Stomach (tissue), 9 donors: ENCODE data around the gene RINT1. TPM values are rescaled to one million over a fixed set of nuclear protein-coding genes. Genes with fewer than 3 reads are reported as not detected.

Source experiments
- DNase-seq, 2 donors: peaks; one replicate each; pipeline versions ENCODE4 v3.0.0 to v3.0.0-alpha.2; 2013 to 2019
- H3K27ac ChIP-seq, 5 donors: fragments of 200-600 bp in 4 of 5; sonication (generic) in 4 of 5; one replicate each; pipeline ENCODE4 v1.5.1; 2013 to 2019; ENCODE audit warnings: mild to moderate bottlenecking in 1 of 5, moderate library complexity in 1 of 5
- H3K27me3 ChIP-seq, 3 donors: fragments of 200-600 bp; sonication (generic); one replicate each; pipeline ENCODE4 v1.5.1; 2017 to 2019; ENCODE audit warnings: mixed run types in 1 of 3
- H3K36me3 ChIP-seq, 4 donors: fragments of 200-600 bp; sonication (generic); 1 replicate in 3 of 4; 2 replicates in 1 of 4; pipeline ENCODE4 v1.5.1; 2016 to 2019
- H3K4me1 ChIP-seq, 4 donors: fragments of 200-600 bp; sonication (generic); one replicate each; pipeline ENCODE4 v1.5.1; 2016 to 2019
- H3K4me3 ChIP-seq, 4 donors: fragments of 200-600 bp; sonication (generic) in 3 of 4; one replicate each; pipeline ENCODE4 v1.5.1; 2016 to 2019; ENCODE audit warnings: mild to moderate bottlenecking in 1 of 4
- H3K9me3 ChIP-seq, 4 donors: fragments of 200-600 bp; sonication (generic); one replicate each; pipeline ENCODE4 v1.5.1; 2016 to 2019
- EP300 ChIP-seq: sonication (generic); formaldehyde crosslinking; IDR thresholded peaks from one replicate; pipeline ENCODE4 v1.6.1; 2017; ENCODE audit warnings: antibody characterized with exemption
- POLR2A ChIP-seq, 4 donors: fragments of 450-650 bp; IDR thresholded peaks; one replicate each; pipeline ENCODE4 v1.6.1; 2016; ENCODE audit warnings: antibody characterized with exemption in 4 of 4, control low read depth in 2 of 4, mild to moderate bottlenecking in 1 of 4, moderate library complexity in 1 of 4
- POLR2AphosphoS5 ChIP-seq, 3 donors: sonication (generic); formaldehyde crosslinking; IDR thresholded peaks; one replicate each; pipeline ENCODE4 v1.6.1; 2016; ENCODE audit warnings: antibody characterized with exemption in 3 of 3
- WGBS, 5 donors: extraction: QIAGEN DNeasy Blood & Tissue Kit in 3 of 5; methylation state at CpG; one replicate each; pipeline versions ENCODE4 v1.1.5 to v1.1.7; 2013 to 2018; 5-methylcytosine and 5-hydroxymethylcytosine counted together
- intact Hi-C: fragments of 100-400 bp; cut with DNase I; formaldehyde crosslinking; loops from one replicate; pipeline ENCODE4 v1.15.1; 2023; ENCODE audit warnings: low total_unique reads
- polyA plus RNA-seq, 3 donors: library from polyadenylated mRNA; stranded (reverse); fragments of 200-250 nt; gene quantifications; one replicate each; pipeline ENCODE4 v1.2.3, GENCODE V29; 2013
- total RNA-seq, 5 donors: library from RNA; depleted of rRNA; stranded (reverse); fragments of >200 nt; gene quantifications; one replicate each; pipeline versions ENCODE4 v1.1.0 to v1.2.3, GENCODE V29; 2014 to 2016
- TF ChIP-seq, protein P1 (sequence below), 7 experiments: fragments of 450-650 bp in 4 of 7; fragments of 200-600 bp in 3 of 7; sonication (generic) in 3 of 7; IDR thresholded peaks; one replicate each; pipeline ENCODE4 v1.5.1; 2016 to 2019; ENCODE audit warnings: antibody characterized with exemption in 7 of 7, control low read depth in 2 of 7, mild to moderate bottlenecking in 1 of 7
- donor health status: healthy with polysubstance abuse.
- donor health status: Bipolar disorder and iron deficiency.
- donor health status: healthy.

Gene RINT1
- total and polyA plus RNA-seq, 8 donors = 4.9 to 79.4 (median 10.0) TPM

DNA sequence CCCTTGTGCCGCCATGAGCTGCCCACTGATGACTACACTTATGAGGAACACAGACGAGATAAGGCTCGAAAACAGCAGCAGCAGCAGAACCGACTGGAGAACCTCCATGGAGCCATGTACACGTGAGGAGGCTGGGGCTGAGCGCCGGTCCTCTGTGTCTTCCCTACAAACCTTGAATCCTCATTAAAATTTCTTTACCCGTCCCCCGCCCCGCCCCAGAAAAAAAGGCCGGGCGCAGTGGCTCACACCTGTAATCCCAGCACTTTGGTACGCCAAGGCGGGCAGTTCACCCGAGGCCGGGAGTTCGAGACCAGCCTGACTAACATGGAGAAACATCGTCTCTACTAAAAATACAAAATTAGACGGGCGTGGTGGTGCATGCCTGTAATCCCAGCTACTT, 1.5 kb upstream of the RINT1 start:
- TF ChIP-seq, protein P1, sequence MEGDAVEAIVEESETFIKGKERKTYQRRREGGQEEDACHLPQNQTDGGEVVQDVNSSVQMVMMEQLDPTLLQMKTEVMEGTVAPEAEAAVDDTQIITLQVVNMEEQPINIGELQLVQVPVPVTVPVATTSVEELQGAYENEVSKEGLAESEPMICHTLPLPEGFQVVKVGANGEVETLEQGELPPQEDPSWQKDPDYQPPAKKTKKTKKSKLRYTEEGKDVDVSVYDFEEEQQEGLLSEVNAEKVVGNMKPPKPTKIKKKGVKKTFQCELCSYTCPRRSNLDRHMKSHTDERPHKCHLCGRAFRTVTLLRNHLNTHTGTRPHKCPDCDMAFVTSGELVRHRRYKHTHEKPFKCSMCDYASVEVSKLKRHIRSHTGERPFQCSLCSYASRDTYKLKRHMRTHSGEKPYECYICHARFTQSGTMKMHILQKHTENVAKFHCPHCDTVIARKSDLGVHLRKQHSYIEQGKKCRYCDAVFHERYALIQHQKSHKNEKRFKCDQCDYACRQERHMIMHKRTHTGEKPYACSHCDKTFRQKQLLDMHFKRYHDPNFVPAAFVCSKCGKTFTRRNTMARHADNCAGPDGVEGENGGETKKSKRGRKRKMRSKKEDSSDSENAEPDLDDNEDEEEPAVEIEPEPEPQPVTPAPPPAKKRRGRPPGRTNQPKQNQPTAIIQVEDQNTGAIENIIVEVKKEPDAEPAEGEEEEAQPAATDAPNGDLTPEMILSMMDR (IDR thresholded peaks at IDR 0.05) = no peak
- no peak for TF ChIP-seq POLR2A (IDR thresholded peaks at IDR 0.05)
- TF ChIP-seq EP300 = no peak
- no peak for TF ChIP-seq POLR2AphosphoS5 (IDR thresholded peaks at IDR 0.05)
- Histone ChIP-seq H3K4me3 (no peak overlapping the region), H3K27me3 (no peaks in the 10 kb centered on the region), H3K36me3 (peaks cover 0 to 9% (median 2%) of the 10 kb centered on the region in 4 donors), H3K4me1 (peaks cover 9 to 33% (median 26%) of the 10 kb centered on the region in 4 donors), H3K27ac (no peak overlapping the region), H3K9me3 (no peaks in the 10 kb centered on the region)
- intact Hi-C loops = no loop called here
- DNase-seq = no peak
- 95 to 99% (median 96%) methylated on average over 20 of the region's 20 CpGs for WGBS, 5 donors

DNA sequence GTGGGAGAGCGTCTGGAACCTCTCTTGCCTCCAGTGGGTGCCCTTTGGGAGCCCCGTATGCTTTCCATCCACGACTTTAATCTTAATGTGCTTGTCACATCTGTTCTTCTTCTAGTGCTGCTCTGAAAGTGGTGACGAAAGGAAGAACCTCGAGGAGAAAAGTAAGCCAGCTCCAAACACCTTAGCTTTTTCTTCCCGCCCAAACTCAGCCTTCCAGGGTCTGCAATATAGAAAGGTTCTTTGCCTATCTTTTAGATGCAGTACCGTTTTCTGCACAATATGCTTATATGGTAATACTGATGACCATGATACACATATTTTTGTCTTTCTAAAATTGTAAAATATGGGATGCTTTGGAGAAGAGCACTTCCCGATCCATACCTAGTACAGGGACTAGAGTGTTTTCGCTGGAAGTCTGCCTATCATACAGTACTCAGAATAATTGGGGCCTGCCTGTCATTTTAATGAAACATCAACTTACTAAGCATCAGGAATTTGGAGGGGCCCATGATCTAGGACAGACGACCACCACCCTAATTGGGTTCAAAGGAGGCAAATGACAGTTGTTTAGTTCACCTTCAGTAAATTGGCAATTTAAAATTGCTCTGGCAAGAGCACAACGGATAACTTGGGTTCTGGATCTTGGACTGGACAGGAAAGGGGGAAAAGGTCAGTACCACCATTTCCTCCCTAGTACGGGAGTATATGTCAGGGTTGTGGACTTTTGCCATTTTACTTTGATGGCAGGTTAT, 884 bp downstream of the RINT1 start:
- TF ChIP-seq POLR2A (IDR thresholded peaks at IDR 0.05) (no peak), EP300 (no peak), POLR2AphosphoS5 (IDR thresholded peaks at IDR 0.05) (no peak)
- TF ChIP-seq, protein P1 (IDR thresholded peaks at IDR 0.05) = no peak
- H3K27ac ChIP-seq = peak overlapping the region; percentile 86 to 95 (median 92)
- no peaks in the 10 kb centered on the region for H3K27me3 ChIP-seq
- H3K36me3 ChIP-seq = peaks cover 3 to 32% (median 21%) of the 10 kb centered on the region in 4 donors
- no peaks in the 10 kb centered on the region for H3K9me3 ChIP-seq
- DNase-seq = no peak
- H3K4me3 ChIP-seq = peak overlapping the region; percentile 83 to 96 (median 88)
- intact Hi-C loops = no loop called here
- H3K4me1 ChIP-seq = peaks cover 9 to 33% (median 26%) of the 10 kb centered on the region in 4 donors
- 24 to 32% (median 25%) methylated on average over 12 of the region's 12 CpGs for WGBS, 5 donors

DNA sequence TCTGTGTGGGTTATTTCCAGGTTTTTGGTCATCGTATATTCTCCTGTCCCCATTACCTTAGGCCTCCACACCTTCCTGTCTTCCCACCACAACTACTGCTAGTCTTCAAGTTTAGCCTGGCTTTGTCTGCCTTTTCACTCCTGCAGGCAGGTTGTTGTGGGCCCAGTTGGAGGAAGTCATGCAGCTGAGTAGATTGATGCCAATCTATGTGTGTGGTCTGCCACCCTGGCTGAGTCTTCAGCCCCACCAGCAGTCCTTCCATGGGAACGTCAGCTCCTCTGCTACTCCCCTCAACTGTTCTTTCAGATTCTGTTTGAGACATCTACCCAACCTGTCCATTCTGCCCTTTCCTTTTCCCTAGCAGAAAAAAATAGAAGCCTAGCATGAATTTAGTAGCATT, 6.3 kb downstream of the RINT1 start:
- no peaks in the 10 kb centered on the region for H3K9me3 ChIP-seq
- H3K4me1 ChIP-seq = peaks cover 4 to 16% (median 12%) of the 10 kb centered on the region in 4 donors
- H3K27me3 ChIP-seq = no peaks in the 10 kb centered on the region
- no peak overlapping the region for H3K27ac ChIP-seq
- 60 to 86% (median 75%) methylated on average over 2 of the region's 2 CpGs for WGBS, 5 donors
- no peak overlapping the region for H3K4me3 ChIP-seq
- DNase-seq = no peak
- H3K36me3 ChIP-seq = peaks cover 34 to 87% (median 76%) of the 10 kb centered on the region in 4 donors
- intact Hi-C loops = no loop called here
- TF ChIP-seq, protein P1 (IDR thresholded peaks at IDR 0.05) = no peak

DNA sequence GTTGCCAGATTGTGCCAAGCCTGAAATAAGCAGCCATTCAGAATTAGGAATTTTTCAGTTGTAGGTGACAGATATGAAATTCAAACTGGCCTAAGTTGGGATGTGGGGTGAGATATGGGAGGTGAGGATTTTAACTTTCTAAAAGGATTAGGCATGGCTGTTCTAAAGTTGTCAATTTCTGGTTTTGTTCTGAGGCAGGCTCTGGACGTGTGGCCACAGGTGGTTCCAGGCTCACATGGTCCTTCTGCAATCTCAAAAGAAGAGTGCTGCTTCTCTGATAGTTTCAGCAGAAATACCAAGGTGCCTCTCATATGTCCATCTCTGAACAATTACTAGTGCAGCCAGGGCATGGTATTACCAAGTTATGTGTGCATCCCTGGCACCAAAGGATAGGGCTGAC, 27.9 kb downstream of the RINT1 start:
- Histone ChIP-seq H3K9me3 (no peaks in the 10 kb centered on the region), H3K4me1 (no peaks in the 10 kb centered on the region), H3K36me3 (peaks cover 32 to 99% (median 96%) of the 10 kb centered on the region in 4 donors), H3K27me3 (no peaks in the 10 kb centered on the region), H3K27ac (no peak overlapping the region), H3K4me3 (no peak overlapping the region)
- DNase-seq = no peak
- no peak for TF ChIP-seq POLR2AphosphoS5 (IDR thresholded peaks at IDR 0.05)
- TF ChIP-seq, protein P1 (IDR thresholded peaks at IDR 0.05) = no peak
- no peak for TF ChIP-seq POLR2A (IDR thresholded peaks at IDR 0.05)
- no peak for TF ChIP-seq EP300
- 83 to 100% (median 94%) methylated on average over 1 of the region's 1 CpG for WGBS, 5 donors
- intact Hi-C loops = no loop called here
